ENCODE data around the gene PMM2. TPM values are rescaled to one million over a fixed set of nuclear protein-coding genes. Genes with fewer than 3 reads are reported as not detected.
"Not testable (repeated sequence)": the region's sequence is repeated elsewhere in the genome, so short reads cannot be mapped to it uniquely, and the experiment has no call there.

PMM2 gene
- polyA plus RNA-seq, 1 donor, result 24.5 TPM

DNA sequence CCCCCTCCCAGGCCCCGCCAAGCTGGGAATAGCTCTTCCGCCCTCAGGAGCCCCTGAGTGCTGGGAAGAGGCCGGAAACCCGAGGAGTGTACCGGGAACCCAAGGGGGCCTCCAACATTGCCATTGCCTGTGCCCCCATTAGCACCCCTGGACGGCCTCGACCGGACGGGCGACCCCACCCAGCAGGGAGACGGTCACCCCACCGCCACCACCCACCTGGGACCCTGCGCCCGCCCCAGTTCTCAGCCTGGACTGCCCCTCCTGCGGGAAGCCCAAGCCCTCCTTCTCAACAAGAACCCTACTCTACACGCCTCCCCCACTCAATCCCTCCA is 69.2 kb downstream of the PMM2 start:
- DNase-seq, result no peak

DNA sequence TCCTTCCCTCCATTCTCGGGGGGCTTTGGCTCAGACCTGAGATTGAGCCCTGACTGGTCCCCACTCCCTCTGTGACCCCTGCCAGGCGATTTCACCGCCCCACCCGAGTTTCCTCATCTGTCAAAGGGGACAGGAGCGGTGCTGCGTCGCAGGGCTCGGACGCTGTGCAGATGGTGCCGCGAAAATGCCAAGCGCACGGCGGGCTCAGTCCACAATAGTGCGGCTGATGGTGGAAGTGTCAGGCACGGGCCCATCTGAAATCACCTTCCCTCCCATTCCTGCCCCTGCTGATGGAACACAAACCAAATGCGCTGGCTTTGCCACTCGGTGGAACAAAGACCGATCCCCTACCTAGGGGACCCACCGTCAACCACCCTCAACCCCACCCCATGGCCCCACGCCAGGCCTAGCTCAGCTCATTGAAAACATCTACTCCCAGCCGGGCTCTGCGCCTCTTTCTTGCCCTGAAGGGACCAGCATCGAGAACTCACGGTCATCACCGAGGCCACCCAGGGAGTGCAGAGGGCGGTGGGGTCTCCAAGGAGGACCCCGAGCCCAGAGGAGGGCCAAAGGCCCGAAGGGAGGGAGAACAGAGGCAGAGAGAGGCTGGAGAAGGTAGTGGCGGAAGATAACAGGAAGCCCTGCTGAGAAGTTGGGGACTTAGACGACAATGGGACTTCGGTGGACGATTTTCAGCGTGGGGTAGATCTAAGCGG is 69.7 kb downstream of the PMM2 start:
- no peak for DNase-seq

DNA sequence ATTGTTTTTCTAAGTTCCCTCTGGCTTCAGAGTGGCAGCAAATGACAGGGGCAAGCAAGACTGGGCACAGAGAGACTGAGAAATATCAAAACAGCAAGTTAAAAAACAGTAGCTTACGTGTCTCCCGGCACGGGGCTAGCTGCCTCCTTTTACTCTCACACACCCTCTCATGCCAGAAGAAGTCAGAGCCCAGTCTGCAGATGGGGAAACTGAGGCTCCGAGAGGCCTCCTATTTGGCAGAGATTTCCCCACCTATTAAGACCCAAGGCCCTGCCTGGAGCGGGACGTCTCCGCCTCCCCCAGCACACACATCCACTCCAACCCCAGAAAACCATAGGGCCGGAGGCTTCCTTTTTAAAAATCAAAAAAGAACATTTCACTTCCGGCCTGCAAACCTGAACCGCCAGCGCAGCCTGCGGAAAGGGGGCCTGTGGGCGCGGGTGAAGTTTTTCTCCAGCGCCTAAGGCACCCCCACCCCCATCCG is 70.3 kb downstream of the PMM2 start:
- no peak for DNase-seq

DNA sequence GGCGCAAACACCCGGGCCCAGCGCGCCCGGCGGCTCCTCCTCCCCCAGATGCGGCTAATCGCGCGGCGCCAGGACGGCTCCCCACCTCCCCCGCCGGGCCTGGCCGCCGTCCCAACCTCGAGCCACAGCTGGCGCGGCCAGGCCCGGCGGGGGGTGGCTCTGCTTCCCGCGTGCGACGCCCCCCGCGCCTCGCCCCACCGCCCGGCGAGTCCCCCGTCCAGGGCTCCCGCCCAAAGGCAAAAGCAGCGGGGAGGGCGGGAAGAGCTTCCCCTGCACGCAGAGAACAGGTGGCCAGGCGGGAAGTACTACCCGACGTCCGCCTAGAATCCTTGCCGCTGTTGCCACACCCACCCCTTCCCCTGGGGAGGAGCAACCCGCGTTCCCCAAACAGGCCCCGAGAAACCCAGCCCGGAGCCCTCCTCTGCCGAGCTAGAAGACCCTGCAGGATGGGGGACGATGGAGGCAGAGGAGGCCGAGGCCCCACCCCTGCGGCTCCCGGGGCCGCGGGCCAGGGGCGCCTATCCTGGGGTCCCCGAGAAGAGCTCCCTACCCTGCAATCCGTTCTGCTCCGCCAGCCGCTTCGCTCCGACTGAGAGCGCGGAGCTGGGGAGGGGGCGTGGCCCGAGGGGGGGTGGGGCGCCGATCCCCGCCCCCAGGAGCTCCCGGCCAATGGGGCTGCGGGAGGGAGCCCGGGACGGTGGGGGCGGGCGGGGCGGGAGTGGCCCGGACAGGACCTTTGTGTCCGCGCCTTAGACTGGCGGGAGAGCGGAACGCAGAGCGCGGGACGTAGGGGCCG is 71.0 kb downstream of the PMM2 start, which contains the start of gene CARHSP1:
CARHSP1 (minus strand) TSS at position 591 of the 796 bp plus-strand sequence. CDS start 9,678 bp downstream, outside the sequence.
- DNase-seq, result peak; percentile 89

DNA sequence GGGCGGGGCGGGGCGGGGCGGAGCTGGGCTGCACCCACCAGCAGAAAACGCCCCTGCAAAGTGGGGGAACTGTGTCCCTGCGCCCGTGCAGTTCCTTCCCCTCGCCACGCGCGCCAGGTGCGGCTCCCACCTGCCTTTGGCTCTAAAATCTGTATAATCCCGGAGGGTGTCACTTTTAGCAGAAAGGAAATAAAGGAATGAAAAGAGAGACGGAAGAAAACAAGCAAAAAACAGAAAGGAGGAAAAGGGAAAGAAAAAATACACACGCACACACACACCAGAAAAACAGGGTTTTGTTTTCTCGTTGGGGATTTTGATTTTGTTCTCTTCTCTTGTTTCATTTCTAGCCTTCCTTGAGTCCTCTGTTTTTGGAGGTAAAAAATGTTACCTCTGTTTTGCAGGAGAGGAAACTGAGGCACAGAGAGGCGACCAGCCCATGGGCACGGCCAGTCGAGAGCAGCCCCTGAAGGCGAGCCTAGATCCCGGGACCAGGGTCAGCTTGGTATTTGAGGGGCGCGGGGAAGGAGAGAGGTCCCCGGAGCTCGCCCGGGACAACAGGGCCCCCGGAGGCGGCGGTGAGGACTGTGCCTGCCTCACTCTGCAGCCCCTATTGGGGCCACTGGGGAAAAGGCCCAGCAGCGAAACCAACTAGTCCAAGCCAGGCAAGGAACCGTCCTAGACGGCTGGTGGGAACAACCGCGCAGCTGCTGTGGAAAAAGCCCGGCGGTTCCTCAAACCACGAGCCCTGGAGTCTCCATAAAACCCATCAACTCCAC is 71.8 kb downstream of the PMM2 start:
- no peak for DNase-seq

DNA sequence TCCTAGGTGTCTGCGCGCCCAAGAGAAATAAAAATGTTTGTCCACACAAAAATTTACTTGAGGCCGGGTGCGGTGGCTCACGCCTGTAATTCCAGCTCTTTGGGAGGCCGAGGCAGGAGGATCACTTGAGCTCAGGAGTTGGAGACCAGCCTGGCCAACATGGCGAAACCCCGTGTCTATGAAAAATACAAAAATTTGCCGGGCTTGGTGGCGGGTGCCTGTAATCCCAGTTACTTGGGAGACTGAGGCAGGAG is 72.3 kb downstream of the PMM2 start:
- not testable (repeated sequence) for DNase-seq

DNA sequence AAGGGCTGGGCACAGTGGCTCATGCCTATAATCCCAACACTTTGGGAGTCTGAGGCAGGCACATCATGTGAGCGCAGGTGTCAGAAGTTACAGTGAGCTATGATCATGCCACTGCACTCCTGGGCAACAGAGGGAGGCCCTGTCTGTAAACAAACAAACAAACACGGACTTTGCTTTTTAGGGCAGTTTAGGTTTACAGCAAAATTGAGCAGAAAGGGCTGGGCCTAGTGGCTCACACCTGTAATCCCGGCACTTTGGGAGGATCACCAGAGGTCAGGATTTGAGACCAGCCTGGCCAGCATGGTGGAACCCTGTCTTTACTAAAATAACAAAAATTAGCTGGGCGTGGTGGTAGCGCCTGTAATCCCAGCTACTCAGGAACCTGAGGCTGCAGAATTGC is 74.4 kb downstream of the PMM2 start:
- DNase-seq, result no peak

DNA sequence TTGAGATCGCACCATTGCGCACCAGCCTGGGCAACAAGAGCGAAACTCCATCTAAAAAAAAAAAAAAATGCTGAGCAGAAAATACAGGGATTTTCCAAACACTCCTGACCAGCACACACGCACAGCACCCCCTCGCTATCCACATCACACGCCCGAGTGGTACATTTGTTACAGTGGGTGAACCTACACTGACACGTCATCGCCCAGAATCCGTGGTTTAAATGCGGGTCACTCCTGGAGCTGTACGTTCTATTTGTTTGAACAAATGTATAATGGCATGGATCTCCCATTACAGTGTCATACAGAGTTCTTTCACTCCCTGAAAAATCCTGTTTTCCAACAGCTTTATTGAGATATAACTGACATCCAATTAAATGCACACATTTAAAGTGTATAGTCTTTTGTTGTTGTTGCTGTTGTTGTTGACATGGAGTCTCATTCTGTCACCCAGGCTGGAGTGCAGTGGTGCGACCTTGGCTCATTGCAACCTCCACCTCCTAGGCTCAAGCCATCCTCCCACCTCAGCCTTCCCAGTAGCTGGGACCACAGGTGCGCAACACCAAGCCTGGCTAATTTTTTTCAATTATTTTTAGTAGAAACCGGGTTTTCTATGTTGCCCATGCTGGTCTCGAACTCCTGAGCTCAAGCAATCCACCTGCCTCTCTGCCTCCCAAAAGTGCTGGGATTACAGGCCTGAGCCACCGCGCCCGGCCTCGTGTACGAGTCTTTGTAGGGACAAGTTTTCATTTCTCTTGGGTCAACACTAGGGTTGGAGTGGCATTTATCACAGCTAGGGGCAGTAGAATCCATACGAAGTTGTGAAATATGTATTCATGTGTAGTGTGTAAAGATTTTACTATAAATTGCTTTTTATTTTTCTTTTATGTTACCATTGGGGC is 75.6 kb downstream of the PMM2 start:
- DNase-seq, result no peak

DNA sequence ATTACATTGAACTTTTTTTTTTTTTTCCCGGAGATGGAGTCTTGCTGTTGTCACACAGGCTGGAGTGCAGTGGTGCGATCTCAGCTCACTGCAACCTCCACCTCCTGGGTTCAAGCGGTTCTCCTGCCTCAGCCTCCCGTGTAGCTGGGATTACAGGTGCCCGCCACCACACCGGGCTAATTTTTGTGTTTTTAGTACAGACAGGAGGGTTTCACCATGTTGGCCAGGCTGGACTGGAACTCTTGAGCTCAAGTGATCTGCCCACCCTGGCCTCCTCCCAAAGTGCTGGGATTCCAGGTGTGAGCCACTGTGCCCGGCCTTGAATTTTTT is 76.2 kb downstream of the PMM2 start:
- DNase-seq, result not testable (repeated sequence)

DNA sequence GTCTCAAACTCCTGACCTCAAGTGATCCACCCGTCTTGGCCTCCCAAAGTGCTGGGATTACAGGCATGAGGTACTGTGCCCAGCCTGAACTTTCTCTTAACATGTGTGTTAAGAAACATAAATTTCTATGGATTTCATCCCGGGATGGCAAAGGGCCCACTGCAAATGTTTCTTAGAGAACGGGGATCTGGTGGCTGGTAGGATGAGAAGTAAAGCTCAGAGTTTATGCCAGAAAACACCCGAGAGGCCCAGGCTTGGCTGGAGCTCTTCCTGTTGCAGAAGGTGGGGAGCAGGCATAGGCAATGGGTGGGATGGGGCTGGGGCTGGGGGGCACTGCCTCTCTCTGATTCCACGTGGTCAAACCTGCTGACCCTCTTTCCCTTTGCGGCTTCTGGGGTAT is 76.7 kb downstream of the PMM2 start:
- DNase-seq, result no peak

DNA sequence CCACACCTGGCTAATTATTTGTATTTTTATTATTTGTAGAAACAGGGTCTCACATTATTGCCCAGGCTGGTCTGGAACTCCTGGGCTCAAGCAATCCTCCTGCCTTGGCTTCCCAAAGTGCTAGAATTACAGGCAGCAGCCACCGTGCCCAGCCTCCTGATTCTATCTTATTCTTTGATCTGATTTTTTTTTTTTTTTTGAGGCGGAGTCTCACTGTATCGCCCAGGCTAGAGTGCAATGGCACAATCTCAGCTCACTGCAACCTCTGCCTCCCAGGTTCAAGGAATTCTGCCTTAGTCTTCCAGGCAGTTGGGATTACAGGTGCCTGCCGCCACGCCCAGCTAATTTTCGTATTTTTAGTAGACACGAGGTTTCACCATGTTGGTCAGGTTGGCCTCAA is 77.7 kb downstream of the PMM2 start:
- DNase-seq, result not testable (repeated sequence)

DNA sequence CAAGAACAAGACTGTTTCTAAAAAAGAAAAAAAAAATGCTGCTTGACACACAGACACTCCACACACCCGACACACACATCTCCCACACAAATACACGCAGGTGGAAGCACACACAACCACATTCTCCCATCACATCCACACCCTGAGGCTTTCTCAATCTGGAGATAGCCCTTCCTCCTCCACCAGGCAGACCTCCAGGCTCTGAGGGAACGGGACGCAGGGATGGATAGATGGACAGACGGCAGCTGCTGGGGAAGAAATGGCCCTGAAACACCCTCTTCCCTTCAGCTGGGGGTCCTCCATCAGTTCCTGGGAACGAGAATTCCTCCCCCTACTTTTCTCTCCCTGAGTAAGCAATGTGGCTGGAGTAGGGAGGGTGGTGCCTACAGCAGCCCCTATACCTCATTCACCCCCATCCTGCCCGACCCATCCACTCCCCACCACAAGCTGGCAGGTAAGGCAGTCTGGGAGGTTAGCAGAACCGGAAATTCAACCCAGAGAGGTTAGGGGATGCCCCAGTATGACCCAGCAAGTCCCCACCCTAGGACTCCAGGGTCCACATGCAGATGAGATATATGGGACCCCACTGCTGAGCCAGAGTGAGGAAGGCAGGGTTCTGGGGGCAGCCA is 80.4 kb downstream of the PMM2 start:
- no peak for DNase-seq

DNA sequence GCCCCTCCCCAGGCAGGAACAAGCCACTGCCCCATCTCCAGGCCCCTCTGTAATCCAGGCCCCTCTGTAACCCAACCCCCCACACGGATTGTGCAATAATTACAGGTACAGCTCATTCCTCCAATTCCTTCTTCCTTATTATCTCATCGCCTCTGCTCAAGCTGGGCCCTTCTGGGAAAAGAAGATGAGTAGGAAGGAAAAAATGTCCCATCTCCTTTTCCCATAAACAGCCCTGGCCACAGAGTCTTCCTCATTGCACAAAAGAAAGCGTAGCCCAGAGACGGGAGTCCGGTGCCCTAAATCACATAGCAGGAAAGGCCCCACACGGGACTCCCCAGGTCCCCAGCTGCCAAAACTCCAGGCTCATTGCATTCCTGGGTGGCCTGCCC is 80.9 kb downstream of the PMM2 start:
- DNase-seq, result no peak

DNA sequence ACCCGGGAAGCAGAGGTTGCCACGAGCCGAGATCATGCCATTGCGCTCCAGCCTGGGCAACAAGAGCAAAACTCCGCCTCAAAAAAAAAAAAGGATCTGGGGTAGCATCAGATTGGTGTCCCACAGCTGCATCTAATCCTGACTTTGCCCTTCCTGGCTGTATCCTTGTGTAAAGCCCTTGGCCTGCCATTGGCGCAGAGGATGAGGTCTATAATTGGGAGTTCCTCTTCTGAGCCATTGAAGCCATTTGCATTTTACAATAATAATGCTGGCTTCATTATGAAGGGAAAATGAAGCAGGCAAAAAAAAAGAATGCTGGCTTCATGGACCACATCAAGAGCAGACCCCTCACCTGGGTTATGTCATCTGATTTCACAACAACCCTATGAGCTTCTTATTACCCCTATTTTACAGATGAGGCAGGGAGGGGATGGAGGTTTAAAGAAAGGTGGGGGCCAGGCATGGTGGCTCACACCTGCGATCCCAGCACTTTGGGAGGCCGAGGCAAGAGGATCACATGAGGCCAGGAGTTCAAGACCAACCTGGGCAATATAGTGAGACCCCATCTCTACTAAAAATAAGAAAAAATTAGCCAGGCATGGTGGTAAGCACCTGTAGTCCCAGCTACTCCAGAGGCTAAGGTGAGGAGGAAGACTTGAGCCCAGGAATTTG is 83.3 kb downstream of the PMM2 start:
- no peak for DNase-seq

DNA sequence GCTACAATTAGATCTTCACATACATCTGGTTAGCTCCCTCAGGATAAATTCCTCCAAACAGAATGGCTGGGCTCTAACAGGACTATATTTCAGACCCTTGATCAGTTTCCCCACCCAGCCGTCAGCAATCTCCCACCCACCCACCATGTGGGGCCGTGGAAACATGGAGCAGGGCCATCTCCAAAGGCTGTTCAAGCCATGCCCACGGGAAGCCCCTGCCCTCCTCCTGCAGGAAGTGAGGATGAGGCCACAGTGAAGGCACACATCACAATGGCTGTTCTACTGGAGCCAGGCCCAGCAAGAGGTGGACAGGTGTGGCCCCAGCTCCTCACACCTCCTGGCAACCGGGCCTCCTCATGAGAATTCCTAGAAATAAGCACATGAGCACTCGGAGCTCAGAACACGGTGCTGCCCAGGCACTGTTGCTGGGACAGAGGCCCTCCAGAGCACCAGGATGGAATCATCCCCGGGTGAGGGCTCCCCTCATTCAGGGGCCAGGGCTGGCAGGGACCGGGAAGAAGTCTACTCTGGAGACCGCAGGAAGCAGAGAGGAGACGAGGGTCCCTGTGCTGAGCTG is 84.5 kb downstream of the PMM2 start, which contains the start of gene LITAFD:
LITAFD (plus strand) TSS at position 311 of the 577 bp plus-strand sequence. CDS start 2,005 bp downstream, outside the sequence.
- DNase-seq, result no peak

DNA sequence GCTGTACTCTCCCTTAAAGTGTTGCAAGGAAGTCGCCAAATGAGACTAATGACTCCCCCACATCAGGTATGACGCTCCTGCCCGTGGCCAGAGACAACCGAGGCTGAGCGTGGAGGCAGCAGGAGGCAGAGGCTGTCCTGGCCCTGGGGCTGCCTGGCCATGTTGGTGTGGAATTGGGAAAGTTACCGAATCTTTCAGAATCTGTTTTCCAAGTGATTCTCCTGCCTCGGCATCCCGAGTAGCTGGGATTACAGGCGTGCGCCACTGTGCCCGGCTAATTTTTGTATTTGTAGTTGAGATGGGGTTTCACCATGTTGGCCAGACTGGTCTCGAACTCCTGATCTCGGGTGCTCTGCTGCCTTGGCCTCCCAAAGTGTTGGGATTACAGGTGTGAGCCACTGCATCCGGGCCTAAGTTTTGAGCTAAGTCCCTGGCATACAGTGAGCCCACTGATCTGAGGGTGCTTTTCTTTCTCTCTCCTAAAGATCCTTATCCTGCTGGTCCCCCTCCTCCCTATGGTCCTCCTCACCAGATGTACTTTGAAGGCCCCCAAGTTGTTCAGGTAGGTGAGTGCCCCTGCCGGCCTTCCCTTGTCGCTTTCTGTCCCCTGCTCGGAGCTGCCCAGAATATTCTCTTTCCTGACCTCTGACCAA is 85.2 kb downstream of the PMM2 start:
- DNase-seq, result no peak

DNA sequence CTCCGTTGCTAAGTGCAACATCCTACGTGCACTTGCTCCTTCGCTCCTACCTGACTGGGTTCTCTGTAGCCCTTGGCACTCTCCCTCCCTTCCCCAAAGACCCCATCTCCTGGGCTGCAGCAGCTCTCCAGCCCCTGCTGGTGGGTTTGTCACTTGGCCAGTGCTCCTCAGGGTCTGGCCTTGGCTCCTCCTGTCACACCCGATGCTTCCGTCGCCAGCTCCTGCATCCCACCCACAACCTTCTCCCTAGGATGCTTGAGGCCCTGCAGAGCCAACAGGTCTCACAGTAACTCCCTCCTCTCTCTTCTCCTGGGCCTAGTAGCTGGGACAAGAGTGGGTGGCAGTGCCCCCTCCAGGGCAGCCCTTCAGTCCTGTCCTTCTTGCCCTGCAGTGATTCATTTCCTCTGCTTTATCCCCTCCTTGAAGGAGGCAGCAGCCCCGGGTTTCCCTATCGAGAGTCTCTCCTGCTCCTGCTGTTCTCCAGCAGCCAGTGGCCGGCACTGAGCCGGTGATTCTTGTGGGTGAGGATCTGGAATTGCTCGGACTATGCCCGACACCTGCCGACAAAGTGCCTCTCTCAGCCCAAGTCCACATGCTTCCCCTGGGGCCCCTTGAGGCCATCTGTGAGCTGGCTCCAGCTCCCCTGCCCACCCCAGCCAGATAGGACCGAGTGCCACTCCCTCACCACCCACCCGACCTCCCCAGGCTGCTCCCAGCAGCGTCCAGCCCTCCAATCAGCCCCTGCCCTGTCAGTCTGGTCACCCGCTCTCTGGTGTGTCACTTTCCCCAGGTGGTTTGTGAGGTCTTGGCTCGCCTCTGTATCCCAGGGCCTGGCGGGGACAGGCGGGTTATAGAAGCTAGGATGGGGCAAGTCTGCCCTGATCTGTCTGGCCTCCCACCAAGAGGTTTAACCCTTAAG is 88.3 kb downstream of the PMM2 start:
- DNase-seq, result no peak

DNA sequence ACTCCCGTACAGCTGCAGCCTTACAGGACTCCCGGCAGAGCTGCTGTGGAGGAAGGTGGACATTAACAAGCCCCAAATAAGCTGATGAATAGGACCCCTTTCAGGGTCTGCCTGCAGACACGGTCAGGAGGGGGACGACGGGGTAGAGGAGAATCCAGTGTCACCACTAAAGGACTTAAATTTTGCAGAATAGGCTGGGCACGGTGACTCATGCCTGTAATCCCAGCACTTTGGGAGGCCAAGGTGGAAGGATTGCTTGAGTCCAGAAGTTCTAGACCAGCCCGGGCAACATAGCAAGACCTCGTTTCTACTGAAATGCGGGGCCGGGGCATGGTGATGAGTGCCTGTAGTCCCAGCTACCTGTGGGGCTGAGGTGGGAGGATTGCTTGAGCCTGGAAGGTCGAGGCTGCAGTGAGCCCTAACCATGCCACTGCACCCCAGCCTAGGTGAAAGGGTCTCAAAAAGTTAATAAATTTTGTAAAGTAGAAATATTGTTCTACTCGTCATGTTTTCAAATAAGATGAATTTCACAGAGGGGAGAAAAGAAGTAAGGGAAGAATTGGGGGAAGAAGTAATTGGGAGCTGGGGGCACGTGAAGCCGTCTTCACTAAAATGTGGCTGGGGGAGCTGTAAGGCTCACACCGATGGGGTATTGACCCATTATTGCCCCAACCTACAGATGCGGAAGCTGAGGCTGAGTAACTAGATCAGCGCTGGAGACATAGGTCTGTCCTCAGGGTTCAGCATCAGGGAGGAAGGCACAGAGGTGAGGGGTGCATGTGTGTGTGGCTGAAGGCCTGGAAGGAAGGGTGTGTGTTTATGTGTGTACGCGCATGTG is 89.2 kb downstream of the PMM2 start:
- no peak for DNase-seq
